Fibroblast of lung (primary cell): Measurements from ENCODE around the gene DUSP16. TPM values are rescaled to one million over a fixed set of nuclear protein-coding genes. Genes with fewer than 3 reads are reported as not detected.

Experiments used
- DNase-seq, 2 donors: peaks; one replicate each; pipeline versions ENCODE4 v3.0.0 to v3.0.0-alpha.2; 2010; ENCODE audit warnings: low read depth in 2 of 2
- H2AFZ ChIP-seq: 2 replicates; pipeline ENCODE4 v1.5.1; 2012; ENCODE audit warnings: low read length, control low read depth, inconsistent platforms
- H3K27ac ChIP-seq: 2 replicates; pipeline ENCODE4 v1.5.1; 2011; ENCODE audit warnings: low read length, control low read depth; ENCODE audit not compliant: insufficient read depth
- H3K27me3 ChIP-seq: 2 replicates; pipeline ENCODE4 v1.5.1; 2011; ENCODE audit warnings: mild to moderate bottlenecking, low read length; ENCODE audit not compliant: control insufficient read depth, insufficient read depth
- H3K36me3 ChIP-seq: 2 replicates; pipeline ENCODE4 v1.5.1; 2011; ENCODE audit warnings: low read length; ENCODE audit not compliant: control insufficient read depth, insufficient read depth
- H3K4me1 ChIP-seq: 2 replicates; pipeline ENCODE4 v1.5.1; 2011; ENCODE audit warnings: low read length; ENCODE audit not compliant: control insufficient read depth, insufficient read depth; ENCODE audit errors: extremely low read depth
- H3K4me2 ChIP-seq: 2 replicates; pipeline ENCODE4 v1.5.1; 2011; ENCODE audit warnings: low read length, control low read depth; ENCODE audit not compliant: insufficient read depth; ENCODE audit errors: extremely low read depth
- H3K4me3 ChIP-seq, 4 experiments: fragments of 200-600 bp in 1 of 4; sonication (generic) in 1 of 4; replicated peaks in 1 of 4; 2 replicates each; pipeline ENCODE4 v1.5.1; 2011 to 2016; ENCODE audit warnings: low read length in 4 of 4, low read depth in 3 of 4, mild to moderate bottlenecking in 3 of 4, control low read depth in 2 of 4, inconsistent platforms in 1 of 4, mixed read lengths in 1 of 4; ENCODE audit not compliant: insufficient read depth in 1 of 4; ENCODE audit errors: control extremely low read depth in 1 of 4
- H3K79me2 ChIP-seq: 2 replicates; pipeline ENCODE4 v1.5.1; 2012; ENCODE audit warnings: mild to moderate bottlenecking, low read length, inconsistent platforms; ENCODE audit not compliant: control insufficient read depth, insufficient read depth
- H3K9ac ChIP-seq: 2 replicates; pipeline ENCODE4 v1.5.1; 2011; ENCODE audit warnings: mild to moderate bottlenecking, low read length, control low read depth; ENCODE audit not compliant: insufficient read depth
- H3K9me3 ChIP-seq: 2 replicates; pipeline ENCODE4 v1.5.1; 2012; ENCODE audit warnings: low read depth, low read length; ENCODE audit not compliant: control insufficient read depth, insufficient read depth
- H4K20me1 ChIP-seq: 2 replicates; pipeline ENCODE4 v1.5.1; 2011; ENCODE audit warnings: low read length; ENCODE audit not compliant: control insufficient read depth, insufficient read depth; ENCODE audit errors: extremely low read depth
- CTCF ChIP-seq, 2 donors: IDR thresholded peaks in 1 of 2; conservative IDR thresholded peaks in 1 of 2; 1 replicate in 1 of 2; 2 replicates in 1 of 2; pipeline ENCODE4 v1.5.1; 2011 to 2012; ENCODE audit warnings: low read length in 2 of 2, control low read depth in 1 of 2, inconsistent platforms in 1 of 2, low read depth in 1 of 2, mild to moderate bottlenecking in 1 of 2
- EZH2 ChIP-seq: IDR thresholded peaks from 2 replicates; pipeline ENCODE4 v1.5.1; 2012; ENCODE audit warnings: low read length, control low read depth, mild to moderate bottlenecking; ENCODE audit errors: missing control alignments
- polyA plus RNA-seq, 2 donors: library from polyadenylated mRNA; depleted of rRNA in 1 of 2; stranded (reverse) in 1 of 2; unstranded in 1 of 2; fragments of >200 nt; gene quantifications; 2 replicates each; pipeline ENCODE4 v1.2.1, GENCODE V29; 2011 to 2012; ENCODE audit warnings: missing spikeins in 1 of 2
- total RNA-seq: library from RNA; depleted of rRNA; stranded (reverse); fragments of >200 nt; gene quantifications from 2 replicates; pipeline ENCODE4 v1.2.1, GENCODE V29; 2014

Gene DUSP16
- total and polyA plus RNA-seq, 2 donors (not counting 1 experiment from before 2014, with no cell fraction given) = 9.4 to 15.2 TPM

DNA sequence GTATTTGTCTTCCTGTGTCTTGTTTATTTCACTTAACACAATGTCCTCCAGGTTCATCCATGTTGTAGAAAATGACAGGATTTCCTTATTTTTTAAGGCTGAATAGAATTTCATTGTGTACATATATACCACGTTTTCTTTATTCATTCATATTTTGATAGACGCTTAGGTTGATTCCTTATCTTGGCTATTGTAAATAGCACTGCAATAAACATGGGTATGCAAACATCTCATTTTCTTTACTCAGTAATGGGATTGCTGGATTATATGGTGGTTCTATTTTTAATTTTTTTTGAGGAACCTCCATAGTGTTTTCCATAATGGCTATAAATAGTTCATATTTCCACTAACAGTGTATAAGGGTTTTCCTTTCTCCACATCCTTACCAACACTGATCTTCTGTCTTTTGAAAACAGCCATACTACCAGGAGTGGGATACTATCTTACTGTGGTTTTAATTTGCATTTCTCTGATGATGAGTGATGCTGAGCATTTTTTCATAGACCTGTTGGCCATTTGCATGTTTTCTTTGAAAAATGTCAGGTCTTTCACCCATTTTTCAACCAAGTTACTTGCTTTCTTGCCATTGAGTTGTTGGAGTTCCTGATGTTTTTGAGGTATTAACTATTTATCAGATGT, 32.8 kb downstream of the DUSP16 start:
- Histone ChIP-seq H3K36me3 (no peaks in the 10 kb centered on the region), H3K4me3 (no peak overlapping the region), H3K27me3 (no peaks in the 10 kb centered on the region), H2AFZ (no peak overlapping the region), H3K27ac (no peak overlapping the region), H3K4me1 (no peaks in the 10 kb centered on the region), H3K9ac (no peak overlapping the region), H3K4me2 (no peak overlapping the region), H3K9me3 (no peaks in the 10 kb centered on the region), H4K20me1 (no peaks in the 10 kb centered on the region), H3K79me2 (no peaks in the 10 kb centered on the region)
- TF ChIP-seq EZH2 = no peak
- no peak for TF ChIP-seq CTCF (conservative IDR thresholded peaks at IDR 0.05 in 1 of 2, IDR thresholded peaks at IDR 0.05 in 1 of 2; ENCODE audit: low read depth in 1 of 2, low read length in 2 of 2)
- no peak for DNase-seq

DNA sequence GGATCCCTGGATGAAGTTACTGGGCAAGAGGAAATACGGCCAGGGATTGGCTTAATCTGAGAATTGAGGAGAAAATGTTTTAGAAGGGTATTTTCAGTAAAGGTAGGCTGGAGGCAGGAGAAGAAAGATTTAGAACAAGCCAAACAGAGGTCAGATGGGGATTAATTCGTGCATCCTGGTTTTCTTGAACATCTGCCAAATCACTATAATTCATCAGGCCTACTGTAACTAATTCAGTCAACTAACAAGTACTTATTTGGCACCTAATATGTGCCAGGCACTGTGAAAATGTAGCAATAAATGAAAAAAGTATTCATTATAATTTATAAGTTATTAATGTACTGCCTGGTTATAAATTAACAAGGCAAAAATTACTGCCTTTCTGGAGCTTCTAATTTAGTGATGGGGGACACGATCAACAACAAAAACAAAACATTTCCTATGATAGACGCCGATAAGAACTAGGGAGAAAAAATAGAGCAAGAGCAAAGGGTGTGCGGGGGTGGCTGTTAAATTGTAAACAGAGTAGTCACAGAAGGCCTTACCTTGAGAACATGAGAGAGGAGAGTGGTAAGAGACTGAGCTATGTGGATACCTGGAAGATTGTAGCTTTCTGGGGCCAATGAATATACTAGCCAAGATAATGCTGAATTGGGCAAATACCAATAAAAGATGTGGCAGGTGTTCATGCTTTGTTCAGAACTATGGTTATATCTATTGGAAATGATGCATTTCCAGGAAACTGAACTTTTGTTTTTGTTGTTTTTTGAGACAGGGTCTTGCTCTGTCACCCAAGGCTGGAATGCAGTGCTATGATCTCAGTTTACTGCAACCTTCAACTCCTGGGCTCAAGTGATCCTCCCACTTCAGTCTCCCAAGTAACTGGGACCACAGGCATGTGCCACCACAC, 34.0 kb downstream of the DUSP16 start:
- Histone ChIP-seq H4K20me1 (no peaks in the 10 kb centered on the region), H3K9ac (no peak overlapping the region), H3K9me3 (no peaks in the 10 kb centered on the region), H3K4me3 (no peak overlapping the region), H2AFZ (no peak overlapping the region), H3K27ac (no peak overlapping the region), H3K79me2 (no peaks in the 10 kb centered on the region), H3K36me3 (no peaks in the 10 kb centered on the region), H3K4me1 (no peaks in the 10 kb centered on the region), H3K4me2 (no peak overlapping the region), H3K27me3 (no peaks in the 10 kb centered on the region)
- no peak for DNase-seq
- TF ChIP-seq CTCF (conservative IDR thresholded peaks at IDR 0.05 in 1 of 2, IDR thresholded peaks at IDR 0.05 in 1 of 2; ENCODE audit: low read depth in 1 of 2, low read length in 2 of 2) (no peak), EZH2 (no peak)

- H3K4me2 ChIP-seq = no peak overlapping the region
- no peaks in the 10 kb centered on the region for H3K4me1 ChIP-seq
- no peaks in the 10 kb centered on the region for H4K20me1 ChIP-seq
- no peaks in the 10 kb centered on the region for H3K27me3 ChIP-seq
- no peak overlapping the region for H3K4me3 ChIP-seq
- H3K79me2 ChIP-seq = no peaks in the 10 kb centered on the region
- H3K36me3 ChIP-seq = no peaks in the 10 kb centered on the region
- no peaks in the 10 kb centered on the region for H3K9me3 ChIP-seq
- no peak overlapping the region for H3K27ac ChIP-seq
- TF ChIP-seq EZH2 (no peak), CTCF (conservative IDR thresholded peaks at IDR 0.05 in 1 of 2, IDR thresholded peaks at IDR 0.05 in 1 of 2; ENCODE audit: low read depth in 1 of 2, low read length in 2 of 2) (no peak)
- H3K9ac ChIP-seq = no peak overlapping the region
- no peak overlapping the region for H2AFZ ChIP-seq
- no peak for DNase-seq
These were observed 34.8 kb downstream of the DUSP16 start for GRCh38 chr12:12527820-12528296.
